ENCODE results near the gene TMEM86B. TPM values are rescaled to one million over a fixed set of nuclear protein-coding genes. Genes with fewer than 3 reads are reported as not detected.

The TMEM86B gene
- total and polyA plus RNA-seq, 2 experiments from 2014 or later, result 1.1 to 3.2 TPM

- H2AFZ ChIP-seq, result peak overlapping the region; percentile 94
Observed at GRCh38 chr19:55178781-55179599, 49.6 kb downstream of the TMEM86B start.

More at GRCh38 chr19:55178781-55179599, 49.6 kb downstream of the TMEM86B start:
- H3K79me2 ChIP-seq (replicated peaks; ENCODE audit: insufficient read depth), result no peaks in the 10 kb centered on the region
- peak; percentile 71 for ATAC-seq
- H3K27me3 Mint-ChIP-seq (ENCODE audit: insufficient read depth, low read depth, poor library complexity), result peaks cover 46% of the 10 kb centered on the region
- H3K27ac ChIP-seq (ENCODE audit: low read depth), result no peak overlapping the region
- peak overlapping the region; percentile 79 for H3K4me3 Mint-ChIP-seq
- H4K20me1 ChIP-seq (replicated peaks; ENCODE audit: insufficient read depth), result no peaks in the 10 kb centered on the region
- H3K4me1 Mint-ChIP-seq, result peaks cover 23% of the 10 kb centered on the region
- peaks cover 3% of the 10 kb centered on the region; the same call in 1 of the 2 replicates for H3K4me1 ChIP-seq (ENCODE audit: insufficient read depth)
- H3K4me2 ChIP-seq, result peak overlapping the region; percentile 89
- peak; percentile 96 for DNase-seq (ENCODE audit: low spot score)
- H3K36me3 ChIP-seq (ENCODE audit: insufficient read depth), result no peaks in the 10 kb centered on the region
- peak overlapping the region; percentile 86 for H3K4me3 ChIP-seq
- H3K36me3 Mint-ChIP-seq (ENCODE audit: low read depth), result no peaks in the 10 kb centered on the region; the same call in 2 of the 3 replicates
- peak overlapping the region; percentile 86; the same call in 1 of the 2 replicates for H3K27ac Mint-ChIP-seq
- TF ChIP-seq ETS1 (IDR thresholded peaks at IDR 0.05), result peak; percentile 95
- no peak for TF ChIP-seq NANOG (IDR thresholded peaks at IDR 0.05; ENCODE audit: borderline replicate concordance)
- TF ChIP-seq CREB1 (CRISPR knock-in tag; IDR thresholded peaks at IDR 0.05; ENCODE audit: low read depth), result peak; percentile 78
- peak; percentile 8 for TF ChIP-seq REST (IDR thresholded peaks at IDR 0.05; ENCODE audit: unreplicated experiment)
- TF ChIP-seq ZNF114 (CRISPR knock-in tag; IDR thresholded peaks at IDR 0.05), result no peak
- 0 out of 2 replicates have a peak, but pooled peaks cover 3% of the 10 kb centered on the region for H3K9me2 ChIP-seq (ENCODE audit: insufficient read depth)
- peaks cover 10% of the 10 kb centered on the region; the same call in 1 of the 2 replicates for H3F3A ChIP-seq (replicated peaks; ENCODE audit: low read depth)
- peaks cover 55% of the 10 kb centered on the region for H3K27me3 ChIP-seq (ENCODE audit: insufficient read depth)
- peaks cover 12% of the 10 kb centered on the region for H3K9me3 Mint-ChIP-seq

Small RNA genes lying within 50 kb of the gene (microRNA-seq; reads per million reads assigned to microRNA genes)
- gene MIR6802 (not detected), gene MIR6803 (0.66 reads per million), gene MIR6804 (0.89 reads per million)

Small RNA genes lying within 50 kb of the gene (small RNA-seq; reads per million reads assigned to genes)
- gene MIR6802 (ENCODE audit: low replicate concordance) (not detected), gene MIR6803 (ENCODE audit: low replicate concordance) (not detected), gene MIR6804 (ENCODE audit: low replicate concordance) (not detected)

Other genes starting within 250 kb of the TMEM86B start
- 0.17 TPM in 1 of 2 replicates, not detected in the other for gene GP6, start 190.5 kb downstream of the TMEM86B start, total RNA-seq (2014; rRNA removed; shearing (Covaris generic))
- 1.3 TPM in 2 replicates for gene GP6, start 190.5 kb downstream of the TMEM86B start, polyA plus RNA-seq (2016; fragmentation: Nextera tagmentation; extraction: Ambion mirVana)
- gene RDH13, start 165.6 kb downstream of the TMEM86B start, total RNA-seq (2014; rRNA removed; shearing (Covaris generic)), result 32.3 and 36.5 TPM in 2 replicates
- 23.0 and 28.0 TPM in 2 replicates for gene RDH13, start 165.6 kb downstream of the TMEM86B start, polyA plus RNA-seq (2016; fragmentation: Nextera tagmentation; extraction: Ambion mirVana)
- gene EPS8L1, start 152.9 kb downstream of the TMEM86B start, total RNA-seq (2014; rRNA removed; shearing (Covaris generic)), result 40.6 and 47.5 TPM in 2 replicates
- gene EPS8L1, start 152.9 kb downstream of the TMEM86B start, polyA plus RNA-seq (2016; fragmentation: Nextera tagmentation; extraction: Ambion mirVana), result 51.2 and 61.3 TPM in 2 replicates
- gene PPP1R12C, start 111.1 kb downstream of the TMEM86B start, total RNA-seq (2014; rRNA removed; shearing (Covaris generic)), result 57.4 and 83.9 TPM in 2 replicates
- 33.2 and 33.3 TPM in 2 replicates for gene PPP1R12C, start 111.1 kb downstream of the TMEM86B start, polyA plus RNA-seq (2016; fragmentation: Nextera tagmentation; extraction: Ambion mirVana)
- 51.4 and 59.3 TPM in 2 replicates for gene TNNT1, start 79.6 kb downstream of the TMEM86B start, total RNA-seq (2014; rRNA removed; shearing (Covaris generic))
- 139 and 150 TPM in 2 replicates for gene TNNT1, start 79.6 kb downstream of the TMEM86B start, polyA plus RNA-seq (2016; fragmentation: Nextera tagmentation; extraction: Ambion mirVana)
- gene TNNI3, start 71.0 kb downstream of the TMEM86B start, total RNA-seq (2014; rRNA removed; shearing (Covaris generic)), result 21.5 and 27.9 TPM in 2 replicates
- 150 and 153 TPM in 2 replicates for gene TNNI3, start 71.0 kb downstream of the TMEM86B start, polyA plus RNA-seq (2016; fragmentation: Nextera tagmentation; extraction: Ambion mirVana)
- gene DNAAF3, start 62.1 kb downstream of the TMEM86B start, total RNA-seq (2014; rRNA removed; shearing (Covaris generic)), result 5.6 and 8.5 TPM in 2 replicates
- gene DNAAF3, start 62.1 kb downstream of the TMEM86B start, polyA plus RNA-seq (2016; fragmentation: Nextera tagmentation; extraction: Ambion mirVana), result 8.8 and 9.0 TPM in 2 replicates
- 0.54 and 2.1 TPM in 2 replicates for gene SYT5, start 48.5 kb downstream of the TMEM86B start, total RNA-seq (2014; rRNA removed; shearing (Covaris generic))
- 4.0 and 4.7 TPM in 2 replicates for gene SYT5, start 48.5 kb downstream of the TMEM86B start, polyA plus RNA-seq (2016; fragmentation: Nextera tagmentation; extraction: Ambion mirVana)
- 0.12 and 2.1 TPM in 2 replicates for gene PTPRH, start 19.3 kb downstream of the TMEM86B start, total RNA-seq (2014; rRNA removed; shearing (Covaris generic))
- 0.12 and 0.16 TPM in 2 replicates for gene PTPRH, start 19.3 kb downstream of the TMEM86B start, polyA plus RNA-seq (2016; fragmentation: Nextera tagmentation; extraction: Ambion mirVana)
- 62.5 and 70.8 TPM in 2 replicates for gene PPP6R1, start 30.3 kb upstream of the TMEM86B start, total RNA-seq (2014; rRNA removed; shearing (Covaris generic))
- gene PPP6R1, start 30.3 kb upstream of the TMEM86B start, polyA plus RNA-seq (2016; fragmentation: Nextera tagmentation; extraction: Ambion mirVana), result 22.2 and 24.9 TPM in 2 replicates
- 91.0 and 91.1 TPM in 2 replicates for gene HSPBP1, start 51.3 kb upstream of the TMEM86B start, total RNA-seq (2014; rRNA removed; shearing (Covaris generic))
- gene HSPBP1, start 51.3 kb upstream of the TMEM86B start, polyA plus RNA-seq (2016; fragmentation: Nextera tagmentation; extraction: Ambion mirVana), result 81.9 and 83.6 TPM in 2 replicates
- gene BRSK1, start 55.2 kb upstream of the TMEM86B start, total RNA-seq (2014; rRNA removed; shearing (Covaris generic)), result 11.3 and 17.2 TPM in 2 replicates
- gene BRSK1, start 55.2 kb upstream of the TMEM86B start, polyA plus RNA-seq (2016; fragmentation: Nextera tagmentation; extraction: Ambion mirVana), result 2.3 and 3.4 TPM in 2 replicates
- not detected in 2 replicates for gene TMEM150B, start 96.6 kb upstream of the TMEM86B start, total RNA-seq (2014; rRNA removed; shearing (Covaris generic))
- 0.29 and 0.40 TPM in 2 replicates for gene TMEM150B, start 96.6 kb upstream of the TMEM86B start, polyA plus RNA-seq (2016; fragmentation: Nextera tagmentation; extraction: Ambion mirVana)
- 34.3 and 43.2 TPM in 2 replicates for gene KMT5C, start 111.1 kb upstream of the TMEM86B start, total RNA-seq (2014; rRNA removed; shearing (Covaris generic))
- gene KMT5C, start 111.1 kb upstream of the TMEM86B start, polyA plus RNA-seq (2016; fragmentation: Nextera tagmentation; extraction: Ambion mirVana), result 12.9 and 14.2 TPM in 2 replicates
- gene COX6B2, start 126.0 kb upstream of the TMEM86B start, total RNA-seq (2014; rRNA removed; shearing (Covaris generic)), result 2.7 and 2.9 TPM in 2 replicates
- 5.3 and 5.7 TPM in 2 replicates for gene COX6B2, start 126.0 kb upstream of the TMEM86B start, polyA plus RNA-seq (2016; fragmentation: Nextera tagmentation; extraction: Ambion mirVana)
- not detected in 2 replicates for gene GARIN5B, start 134.5 kb upstream of the TMEM86B start, total RNA-seq (2014; rRNA removed; shearing (Covaris generic))
- gene GARIN5B, start 134.5 kb upstream of the TMEM86B start, polyA plus RNA-seq (2016; fragmentation: Nextera tagmentation; extraction: Ambion mirVana), result not detected in 2 replicates
- gene IL11, start 141.7 kb upstream of the TMEM86B start, total RNA-seq (2014; rRNA removed; shearing (Covaris generic)), result 1.1 and 2.2 TPM in 2 replicates
- gene IL11, start 141.7 kb upstream of the TMEM86B start, polyA plus RNA-seq (2016; fragmentation: Nextera tagmentation; extraction: Ambion mirVana), result 0.58 and 1.7 TPM in 2 replicates
- not detected in 2 replicates for gene TMEM190, start 148.1 kb upstream of the TMEM86B start, total RNA-seq (2014; rRNA removed; shearing (Covaris generic))
- gene TMEM190, start 148.1 kb upstream of the TMEM86B start, polyA plus RNA-seq (2016; fragmentation: Nextera tagmentation; extraction: Ambion mirVana), result 4.2 and 4.8 TPM in 2 replicates
- gene TMEM238, start 155.5 kb upstream of the TMEM86B start, total RNA-seq (2014; rRNA removed; shearing (Covaris generic)), result 4.1 and 7.5 TPM in 2 replicates
- gene TMEM238, start 155.5 kb upstream of the TMEM86B start, polyA plus RNA-seq (2016; fragmentation: Nextera tagmentation; extraction: Ambion mirVana), result 0.55 and 0.59 TPM in 2 replicates
- 463 and 737 TPM in 2 replicates for gene RPL28, start 157.2 kb upstream of the TMEM86B start, total RNA-seq (2014; rRNA removed; shearing (Covaris generic))
- 1,528 and 1,802 TPM in 2 replicates for gene RPL28, start 157.2 kb upstream of the TMEM86B start, polyA plus RNA-seq (2016; fragmentation: Nextera tagmentation; extraction: Ambion mirVana)
- 363 and 469 TPM in 2 replicates for gene UBE2S, start 179.0 kb upstream of the TMEM86B start, total RNA-seq (2014; rRNA removed; shearing (Covaris generic))
- 523 and 533 TPM in 2 replicates for gene UBE2S, start 179.0 kb upstream of the TMEM86B start, polyA plus RNA-seq (2016; fragmentation: Nextera tagmentation; extraction: Ambion mirVana)
- gene SHISA7, start 214.5 kb upstream of the TMEM86B start, total RNA-seq (2014; rRNA removed; shearing (Covaris generic)), result 1.4 and 1.6 TPM in 2 replicates
- 0.32 and 0.37 TPM in 2 replicates for gene SHISA7, start 214.5 kb upstream of the TMEM86B start, polyA plus RNA-seq (2016; fragmentation: Nextera tagmentation; extraction: Ambion mirVana)
- 82.1 and 85.2 TPM in 2 replicates for gene ISOC2, start 232.9 kb upstream of the TMEM86B start, total RNA-seq (2014; rRNA removed; shearing (Covaris generic))
- gene ISOC2, start 232.9 kb upstream of the TMEM86B start, polyA plus RNA-seq (2016; fragmentation: Nextera tagmentation; extraction: Ambion mirVana), result 62.6 and 76.5 TPM in 2 replicates
- 0.85 and 1.7 TPM in 2 replicates for gene C19orf85, start 236.0 kb upstream of the TMEM86B start, total RNA-seq (2014; rRNA removed; shearing (Covaris generic))
- 2.1 and 3.4 TPM in 2 replicates for gene C19orf85, start 236.0 kb upstream of the TMEM86B start, polyA plus RNA-seq (2016; fragmentation: Nextera tagmentation; extraction: Ambion mirVana)
- 10.7 and 12.7 TPM in 2 replicates for gene ZNF628, start 247.9 kb upstream of the TMEM86B start, total RNA-seq (2014; rRNA removed; shearing (Covaris generic))
- 3.9 and 4.9 TPM in 2 replicates for gene ZNF628, start 247.9 kb upstream of the TMEM86B start, polyA plus RNA-seq (2016; fragmentation: Nextera tagmentation; extraction: Ambion mirVana)

All from GM23338 (cell line).